Activated CD4-positive, alpha-beta T cell treated with anti-CD3 and anti-CD28 coated beads, Interleukin-2, amount 50 U/mL, for 4 hours (primary cell): Measurements from ENCODE around the gene CEND1.
A peak's percentile ranks its signal among the peaks of the same experiment; 100 is the strongest.
"Not testable (repeated sequence)": the region's sequence is repeated elsewhere in the genome, so short reads cannot be mapped to it uniquely, and the experiment has no call there.

Source experiments
- DNase-seq, 2 experiments: peaks; one replicate each; pipeline ENCODE4 v3.0.0-alpha.2; 2020

Gene CEND1

GRCh38 chr11:763073-763463 lies 26.8 kb downstream of the CEND1 start:
- DNase-seq = no peak

DNA sequence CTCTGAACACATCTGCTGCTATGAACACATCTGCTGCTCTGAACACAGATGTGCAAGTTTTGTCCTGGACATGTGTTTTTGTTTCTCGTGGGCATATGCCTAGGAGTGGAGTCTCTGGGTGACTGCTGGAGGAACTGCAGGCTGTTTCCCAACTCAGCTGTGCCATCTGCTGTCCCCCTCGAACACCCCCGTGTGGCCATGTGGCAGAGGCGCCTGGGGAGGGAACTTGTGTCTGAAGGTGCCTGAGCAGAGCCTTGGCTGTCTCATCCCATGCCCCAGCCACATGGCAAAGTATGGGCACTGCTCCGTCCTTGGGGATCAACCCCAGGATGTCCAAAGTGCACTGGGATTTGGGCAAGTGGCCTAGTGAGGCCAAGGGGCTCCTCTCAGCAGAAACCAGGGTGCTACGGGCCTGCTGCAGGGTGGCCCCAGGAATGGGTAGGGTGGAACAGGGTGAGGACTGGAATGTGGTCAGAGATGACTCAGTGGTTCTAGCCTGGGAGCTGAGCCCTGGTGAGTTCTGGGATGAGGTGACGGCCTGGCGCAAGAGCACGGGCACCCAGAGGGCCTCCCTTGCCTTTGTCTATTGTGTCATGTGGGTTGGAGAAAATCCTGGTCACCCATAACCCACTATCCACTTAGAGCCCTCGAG lies 27.3 kb downstream of the CEND1 start:
- DNase-seq = no peak

GRCh38 chr11:761526-762108 lies 28.3 kb downstream of the CEND1 start:
- no peak for DNase-seq

GRCh38 chr11:760236-760635 lies 29.7 kb downstream of the CEND1 start:
- no peak for DNase-seq

GRCh38 chr11:749731-750130 lies 40.2 kb downstream of the CEND1 start:
- no peak for DNase-seq

GRCh38 chr11:748007-748359 lies 41.9 kb downstream of the CEND1 start:
- DNase-seq = no peak

DNA sequence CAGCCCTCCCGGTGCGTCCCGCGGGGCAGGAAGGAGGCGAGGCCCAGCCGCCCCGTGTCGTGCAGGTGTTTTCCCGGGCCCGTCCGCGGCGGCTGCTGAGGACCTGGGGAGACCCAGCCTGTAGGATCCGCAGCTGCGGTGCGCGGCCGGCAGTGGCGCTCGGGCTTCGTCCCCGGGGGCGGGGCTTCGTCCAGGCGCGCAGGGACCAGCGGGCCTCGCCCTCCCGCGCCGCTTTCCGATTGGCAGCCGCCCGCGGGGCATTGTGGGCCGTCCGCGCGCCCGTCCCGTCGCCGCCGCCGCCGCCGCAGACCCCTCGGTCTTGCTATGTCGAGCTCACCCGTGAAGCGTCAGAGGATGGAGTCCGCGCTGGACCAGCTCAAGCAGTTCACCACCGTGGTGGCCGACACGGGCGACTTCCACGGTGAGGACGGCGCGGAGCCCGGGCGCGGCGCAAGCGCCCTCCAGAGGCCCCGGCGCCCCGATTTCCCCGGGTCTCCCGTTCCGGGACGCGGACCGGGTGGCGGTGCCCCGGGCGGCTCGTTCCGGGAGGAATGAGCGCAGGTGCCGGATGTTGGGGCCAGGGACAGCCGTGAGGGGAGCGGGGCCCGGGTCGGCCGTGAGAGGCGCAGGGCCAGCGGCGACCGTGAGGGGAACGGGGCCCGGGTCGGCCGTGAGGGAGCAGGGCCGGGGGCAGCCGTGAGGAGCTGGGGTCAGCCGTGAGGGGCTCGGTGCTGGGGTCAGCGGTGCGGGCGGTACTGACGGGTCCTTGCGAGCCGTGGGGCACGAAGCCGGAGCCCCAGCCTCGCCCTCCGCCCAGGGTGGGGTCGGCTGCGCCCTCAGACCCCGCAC lies 42.5 kb downstream of the CEND1 start, which contains the start of gene TALDO1:
Gene TALDO1, plus strand, starts transcription at position 307 of the 849 bp plus-strand sequence. Its CDS starts 18 bp downstream, at position 325.
- peak; percentile 59 to 61 for DNase-seq

- peak; percentile 21 to 23 for DNase-seq
Observed at GRCh38 chr11:746289-747157, 43.4 kb downstream of the CEND1 start.

- DNase-seq = no peak
Observed at GRCh38 chr11:745428-745827, 44.5 kb downstream of the CEND1 start.

DNA sequence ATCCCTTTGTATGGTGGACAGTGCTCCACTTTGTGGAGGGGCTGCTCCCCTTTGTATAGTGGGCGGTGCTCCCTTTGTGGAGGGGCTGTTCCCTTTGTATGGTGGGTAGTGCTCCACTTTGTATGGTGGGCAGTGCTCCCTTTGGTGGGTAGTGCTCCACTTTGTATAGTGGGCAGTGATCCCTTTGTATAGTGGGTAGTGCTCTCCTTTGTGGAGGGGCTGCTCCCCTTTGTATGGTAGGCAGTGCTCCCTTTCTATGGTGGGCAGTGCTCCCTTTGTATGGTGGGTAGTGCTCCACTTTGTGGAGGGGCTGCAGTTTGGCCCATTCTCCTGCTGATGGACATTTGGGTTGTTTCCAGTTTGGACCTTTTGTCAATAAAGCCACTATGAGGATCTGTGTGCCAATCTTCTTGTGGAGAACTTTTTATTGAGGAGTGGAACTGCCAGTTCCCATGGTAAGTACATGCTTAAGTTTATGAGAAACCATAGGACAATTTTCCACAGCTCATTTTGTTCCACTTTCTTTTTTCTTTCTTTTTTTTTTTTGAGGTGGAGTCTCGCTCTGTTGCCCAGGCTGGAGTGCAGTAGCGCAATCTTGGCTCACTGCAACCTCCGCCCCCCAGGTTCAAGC lies 47.2 kb downstream of the CEND1 start:
- DNase-seq = no peak

DNA sequence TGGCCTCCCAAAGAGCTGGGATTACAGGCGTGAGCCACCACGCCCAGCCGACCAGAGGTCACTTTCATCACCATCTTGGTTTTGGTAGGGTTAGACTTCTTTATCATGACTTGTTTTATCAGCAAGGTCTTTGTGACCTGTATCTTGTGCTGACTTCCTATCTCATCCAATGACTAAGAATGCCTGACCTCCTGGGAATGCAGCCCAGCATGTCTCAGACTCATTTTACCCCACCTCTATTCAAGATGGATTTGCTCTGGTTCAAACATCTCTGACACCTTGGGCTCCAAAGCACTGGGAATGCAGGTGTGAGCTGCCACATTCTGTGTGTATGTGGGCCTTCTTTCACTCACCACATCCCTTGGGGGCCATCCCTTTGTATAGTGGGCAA lies 47.7 kb downstream of the CEND1 start:
- DNase-seq = no peak

GRCh38 chr11:737899-738298 lies 52.0 kb downstream of the CEND1 start:
- DNase-seq = not testable (repeated sequence)

DNA sequence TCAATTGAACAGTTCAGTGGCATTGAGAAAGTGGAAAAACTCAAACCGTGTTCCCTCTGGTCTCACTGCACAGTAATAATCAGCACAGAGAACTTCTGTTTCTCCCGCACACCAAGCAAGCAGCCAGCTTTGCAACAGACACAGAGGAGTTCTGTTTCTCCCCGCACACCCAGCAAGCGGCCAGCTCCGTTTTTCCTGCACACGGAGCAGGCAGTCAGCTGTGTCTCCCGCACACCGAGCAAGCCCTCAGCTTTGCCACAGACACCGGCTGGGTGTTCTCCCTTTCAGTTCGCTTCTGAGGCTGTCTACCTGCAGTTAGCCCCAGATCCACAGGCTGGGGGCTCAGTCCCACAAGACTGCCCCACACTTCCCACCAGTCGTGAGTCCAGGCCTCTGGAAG lies 52.5 kb downstream of the CEND1 start:
- DNase-seq = no peak
